ENCODE results near the gene GNB2. TPM values are rescaled to one million over a fixed set of nuclear protein-coding genes. Genes with fewer than 3 reads are reported as not detected.
A peak's percentile ranks its signal among the peaks of the same experiment; 100 is the strongest.

Gene GNB2
- polyA plus RNA-seq, 2 of the 4 experiments (the other 2 are of a cell fraction): 50.8 to 163 TPM

DNA sequence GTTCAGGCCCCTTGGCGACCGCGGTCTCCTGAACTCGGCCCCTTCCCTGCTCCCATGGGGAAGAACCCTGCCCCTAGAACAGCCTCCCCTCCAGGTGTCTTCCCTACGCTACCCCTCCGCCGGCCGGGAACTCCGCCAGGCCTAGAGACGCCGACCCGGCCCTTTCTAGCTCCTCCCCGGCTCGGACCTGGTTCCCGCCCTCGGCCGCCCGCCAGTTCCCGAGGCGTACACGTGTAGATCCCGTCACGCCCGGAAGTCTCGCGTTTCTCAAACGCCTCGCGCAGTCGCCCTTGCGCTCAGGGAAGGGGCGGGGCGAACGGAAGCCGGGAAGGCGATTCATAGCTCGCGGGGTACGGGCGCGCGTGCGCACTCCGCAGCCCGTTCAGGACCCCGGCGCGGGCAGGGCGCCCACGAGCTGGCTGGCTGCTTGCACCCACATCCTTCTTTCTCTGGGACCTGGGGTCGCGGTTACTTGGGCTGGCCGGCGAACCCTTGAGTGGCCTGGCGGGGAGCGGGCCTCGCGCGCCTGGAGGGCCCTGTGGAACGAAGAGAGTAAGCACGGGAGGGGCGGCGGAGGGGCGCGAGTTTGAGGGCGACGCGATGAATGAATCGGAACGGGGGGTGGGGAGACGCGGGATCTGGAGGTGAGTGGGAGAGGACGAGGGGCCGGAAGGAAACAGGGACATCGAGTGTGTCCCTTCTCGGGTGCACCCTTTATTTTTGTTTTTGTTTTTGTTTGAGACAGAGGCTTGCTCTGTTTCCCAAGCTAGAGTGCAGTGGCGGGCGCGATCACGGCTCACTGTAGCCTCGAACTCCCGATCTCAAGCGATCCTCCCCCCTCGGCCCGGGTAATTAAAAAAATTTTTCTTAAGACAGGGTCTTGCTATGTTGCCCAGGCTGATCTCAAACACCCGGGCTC, 32.5 kb downstream of the GNB2 start, which contains the start of gene POP7:
POP7 (plus strand) TSS at position 369 of the 919 bp plus-strand sequence. CDS start 710 bp downstream, outside the sequence.
- Histone ChIP-seq H3K4me2 (peak within 1 kb of the TSS; percentile 97), H3K4me1 (peaks cover 12% of the 10 kb centered on the region), H3K9me3 (no peaks in the 10 kb centered on the region), H3K27ac (peak within 1 kb of the TSS; percentile 91 to 96), H3K4me3 (peak within 1 kb of the TSS; percentile 76)
- DNase-seq (ENCODE audit: low read depth in 1 of 2, low spot score in 1 of 2): peak; percentile 91 to 99
- POLR2A ChIA-PET: interaction anchor here (0.6 to 2.4 kb wide), 23 partner anchors 9 to 511 kb away, joined by 3 to 19 read pairs (median 6); partner anchors contain the start of genes EPHB4, FBXO24, GIGYF1 and GNB2
- FAIRE-seq: peak; percentile 87
- ATAC-seq: peak; percentile 95 to 96
- WGBS (ENCODE audit: missing lambda C conversion rate): under 1% methylated on average over 53 of the region's 86 CpGs
- TF ChIP-seq PHF8 (IDR thresholded peaks at IDR 0.05; ENCODE audit: borderline replicate concordance, low read depth): peak; percentile 81
- TF ChIP-seq FOSB (CRISPR knock-in tag; IDR thresholded peaks at IDR 0.05): no peak
- TF ChIP-seq MAZ (IDR thresholded peaks at IDR 0.05; ENCODE audit: borderline replicate concordance, low read depth, low read length): no peak
- no peak for TF ChIP-seq TFCP2L1 (CRISPR knock-in tag; IDR thresholded peaks at IDR 0.05)
- TF ChIP-seq, protein P1, sequence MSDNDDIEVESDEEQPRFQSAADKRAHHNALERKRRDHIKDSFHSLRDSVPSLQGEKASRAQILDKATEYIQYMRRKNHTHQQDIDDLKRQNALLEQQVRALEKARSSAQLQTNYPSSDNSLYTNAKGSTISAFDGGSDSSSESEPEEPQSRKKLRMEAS (IDR thresholded peaks at IDR 0.05): peak; percentile 94
- TF ChIP-seq POLR2A (IDR thresholded peaks at IDR 0.05; ENCODE audit: low read length): peak; percentile 72
- TF ChIP-seq RCOR1 (IDR thresholded peaks at IDR 0.05; ENCODE audit: low read depth, low read length): no peak
- no peak for TF ChIP-seq KDM1A (IDR thresholded peaks at IDR 0.05; ENCODE audit: low read depth)
- peak; percentile 94 for TF ChIP-seq CHD2 (IDR thresholded peaks at IDR 0.05; ENCODE audit: low read length, partially characterized antibody)
- TF ChIP-seq, protein P2, sequence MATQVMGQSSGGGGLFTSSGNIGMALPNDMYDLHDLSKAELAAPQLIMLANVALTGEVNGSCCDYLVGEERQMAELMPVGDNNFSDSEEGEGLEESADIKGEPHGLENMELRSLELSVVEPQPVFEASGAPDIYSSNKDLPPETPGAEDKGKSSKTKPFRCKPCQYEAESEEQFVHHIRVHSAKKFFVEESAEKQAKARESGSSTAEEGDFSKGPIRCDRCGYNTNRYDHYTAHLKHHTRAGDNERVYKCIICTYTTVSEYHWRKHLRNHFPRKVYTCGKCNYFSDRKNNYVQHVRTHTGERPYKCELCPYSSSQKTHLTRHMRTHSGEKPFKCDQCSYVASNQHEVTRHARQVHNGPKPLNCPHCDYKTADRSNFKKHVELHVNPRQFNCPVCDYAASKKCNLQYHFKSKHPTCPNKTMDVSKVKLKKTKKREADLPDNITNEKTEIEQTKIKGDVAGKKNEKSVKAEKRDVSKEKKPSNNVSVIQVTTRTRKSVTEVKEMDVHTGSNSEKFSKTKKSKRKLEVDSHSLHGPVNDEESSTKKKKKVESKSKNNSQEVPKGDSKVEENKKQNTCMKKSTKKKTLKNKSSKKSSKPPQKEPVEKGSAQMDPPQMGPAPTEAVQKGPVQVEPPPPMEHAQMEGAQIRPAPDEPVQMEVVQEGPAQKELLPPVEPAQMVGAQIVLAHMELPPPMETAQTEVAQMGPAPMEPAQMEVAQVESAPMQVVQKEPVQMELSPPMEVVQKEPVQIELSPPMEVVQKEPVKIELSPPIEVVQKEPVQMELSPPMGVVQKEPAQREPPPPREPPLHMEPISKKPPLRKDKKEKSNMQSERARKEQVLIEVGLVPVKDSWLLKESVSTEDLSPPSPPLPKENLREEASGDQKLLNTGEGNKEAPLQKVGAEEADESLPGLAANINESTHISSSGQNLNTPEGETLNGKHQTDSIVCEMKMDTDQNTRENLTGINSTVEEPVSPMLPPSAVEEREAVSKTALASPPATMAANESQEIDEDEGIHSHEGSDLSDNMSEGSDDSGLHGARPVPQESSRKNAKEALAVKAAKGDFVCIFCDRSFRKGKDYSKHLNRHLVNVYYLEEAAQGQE (IDR thresholded peaks at IDR 0.05): peak; percentile 93
- TF ChIP-seq MYC (IDR thresholded peaks at IDR 0.05; ENCODE audit: borderline replicate concordance, low read length): peak; percentile 34; the same call in 1 of the 2 replicates
- TF ChIP-seq, protein P3, sequence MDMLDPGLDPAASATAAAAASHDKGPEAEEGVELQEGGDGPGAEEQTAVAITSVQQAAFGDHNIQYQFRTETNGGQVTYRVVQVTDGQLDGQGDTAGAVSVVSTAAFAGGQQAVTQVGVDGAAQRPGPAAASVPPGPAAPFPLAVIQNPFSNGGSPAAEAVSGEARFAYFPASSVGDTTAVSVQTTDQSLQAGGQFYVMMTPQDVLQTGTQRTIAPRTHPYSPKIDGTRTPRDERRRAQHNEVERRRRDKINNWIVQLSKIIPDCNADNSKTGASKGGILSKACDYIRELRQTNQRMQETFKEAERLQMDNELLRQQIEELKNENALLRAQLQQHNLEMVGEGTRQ (IDR thresholded peaks at IDR 0.05): peak; percentile 48; the same call in 1 of the 2 replicates
- no peak for TF ChIP-seq POLR2AphosphoS2 (conservative IDR thresholded peaks at IDR 0.05; ENCODE audit: low read length)
- peak; percentile 85 for TF ChIP-seq E2F6 (IDR thresholded peaks at IDR 0.05; ENCODE audit: borderline replicate concordance, low read depth)
- 0 out of 2 replicates have a peak, but pooled peaks have one; percentile 42 for TF ChIP-seq RFX5 (IDR thresholded peaks at IDR 0.05)
- peak; percentile 35; the same call in 1 of the 3 replicates for TF ChIP-seq BCL3 (IDR thresholded peaks at IDR 0.05)
- TF ChIP-seq JUN (IDR thresholded peaks at IDR 0.05): peak; percentile 62 to 87; a peak in 4 of 5 replicates
- TF ChIP-seq GATA3 (IDR thresholded peaks at IDR 0.05; ENCODE audit: borderline replicate concordance): peak; percentile 46; the same call in 1 of the 2 replicates
- CTCF ChIA-PET: interaction anchor here (0.6 to 12.8 kb wide), 58 partner anchors 14 to 510 kb away, joined by 3 to 266 read pairs (median 6); partner anchors contain the start of genes EPHB4, EPO, FBXO24 and GIGYF1
